Endothelial cell of umbilical vein (primary cell): ENCODE measurements around the gene PDGFRB. TPM values are rescaled to one million over a fixed set of nuclear protein-coding genes. Genes with fewer than 3 reads are reported as not detected.

ENCODE experiments used
- BruUV-seq: library from RNA; stranded (reverse); fragments of 400-500 nt; replicated peaks from 2 replicates; lab custom pipeline; 2021; lab: Mats Ljungman, UMichigan
- CTCF ChIA-PET: fragments of 300-600, 350-600 bp; sonication (Branson Sonifier 250); formaldehyde crosslinking; loops from one replicate; lab custom pipeline; 2021; ENCODE audit warnings: antibody characterized with exemption, inconsistent platforms; lab: Charles Lee
- POLR2A ChIA-PET: fragments of 300-600, 350-600 bp; sonication (Branson Sonifier 250); formaldehyde crosslinking; loops from one replicate; lab custom pipeline; 2021; ENCODE audit warnings: antibody characterized with exemption, inconsistent platforms; lab: Charles Lee
- DNase-seq: peaks from one replicate; pipeline ENCODE4 v3.0.0-alpha.2; 2011; ENCODE audit warnings: low read depth, low spot score
- FAIRE-seq: peaks from 2 replicates; lab custom pipeline; 2011; peaks lifted over from hg19 to GRCh38; lab: Jason Lieb, UNC
- H2AFZ ChIP-seq: 2 replicates; pipeline ENCODE4 v1.6.0; 2012; ENCODE audit warnings: low read depth, low read length, control low read depth, inconsistent platforms
- H3K27ac ChIP-seq: 2 replicates; pipeline ENCODE4 v1.5.1; 2011; ENCODE audit warnings: low read depth, mild to moderate bottlenecking, control low read depth, low read length, moderate library complexity; ENCODE audit not compliant: insufficient read depth
- H3K27me3 ChIP-seq, 2 experiments: 2 replicates each; pipeline versions ENCODE4 v1.6.0 to v1.6.1; 2011; ENCODE audit warnings: low read length in 2 of 2, mixed read lengths in 1 of 2; ENCODE audit not compliant: control insufficient read depth in 2 of 2, insufficient read depth in 2 of 2
- H3K36me3 ChIP-seq, 2 experiments: 2 replicates in 1 of 2; 3 replicates in 1 of 2; pipeline ENCODE4 v1.5.1; 2011; ENCODE audit warnings: low read length in 2 of 2, mild to moderate bottlenecking in 1 of 2, moderate library complexity in 1 of 2; ENCODE audit not compliant: control insufficient read depth in 2 of 2, insufficient read depth in 2 of 2; ENCODE audit errors: extremely low read depth in 1 of 2
- H3K4me1 ChIP-seq: 3 replicates; pipeline ENCODE4 v1.5.1; 2011; ENCODE audit warnings: mild to moderate bottlenecking, low read length; ENCODE audit not compliant: control insufficient read depth, insufficient read depth; ENCODE audit errors: extremely low read depth
- H3K4me2 ChIP-seq: 2 replicates; pipeline ENCODE4 v1.6.1; 2011; ENCODE audit warnings: low read length, control low read depth, mixed read lengths; ENCODE audit not compliant: insufficient read depth
- H3K4me3 ChIP-seq, 3 experiments: fragments of 200-600 bp in 1 of 3; sonication (generic), shearing (Covaris generic) in 1 of 3; replicated peaks in 1 of 3; 2 replicates each; pipeline ENCODE4 v1.5.1; 2011 to 2016; ENCODE audit warnings: control low read depth in 3 of 3, low read length in 3 of 3, mild to moderate bottlenecking in 2 of 3, inconsistent platforms in 1 of 3, low read depth in 1 of 3, moderate library complexity in 1 of 3; ENCODE audit not compliant: insufficient read depth in 1 of 3
- H3K79me2 ChIP-seq: 2 replicates; pipeline ENCODE4 v1.6.0; 2012; ENCODE audit warnings: low read length, inconsistent platforms; ENCODE audit not compliant: control insufficient read depth, insufficient read depth
- H3K9ac ChIP-seq: replicated peaks from 2 replicates; pipeline ENCODE3; 2011; ENCODE audit warnings: low read length, control low read depth; ENCODE audit not compliant: insufficient read depth; ENCODE audit errors: extremely low read depth
- H3K9me1 ChIP-seq: replicated peaks from 3 replicates; pipeline ENCODE4 v1.6.0; 2011; ENCODE audit warnings: mild to moderate bottlenecking, low read length; ENCODE audit not compliant: control insufficient read depth, insufficient read depth; ENCODE audit errors: extremely low read depth
- H3K9me3 ChIP-seq: replicated peaks from 2 replicates; pipeline ENCODE4 v1.5.1; 2012; ENCODE audit warnings: low read length, inconsistent platforms; ENCODE audit not compliant: control insufficient read depth, insufficient read depth
- H4K20me1 ChIP-seq: replicated peaks from 2 replicates; pipeline ENCODE3; 2011; ENCODE audit warnings: mild to moderate bottlenecking, low read length; ENCODE audit not compliant: control insufficient read depth, insufficient read depth; ENCODE audit errors: extremely low read depth
- CTCF ChIP-seq, 2 donors: IDR thresholded peaks; 1 replicate in 1 of 2; 2 replicates in 1 of 2; pipeline ENCODE4 v1.5.1; 2011; ENCODE audit warnings: low read length in 2 of 2, mild to moderate bottlenecking in 2 of 2, moderate library complexity in 2 of 2, control low read depth in 1 of 2, inconsistent platforms in 1 of 2, low read depth in 1 of 2; ENCODE audit not compliant: insufficient read depth in 1 of 2; ENCODE audit errors: extremely low read depth in 1 of 2
- EZH2 ChIP-seq: IDR thresholded peaks from 2 replicates; pipeline ENCODE4 v1.6.1; 2012; ENCODE audit warnings: borderline replicate concordance, low read depth, mild to moderate bottlenecking, moderate library complexity, low read length, inconsistent platforms; ENCODE audit not compliant: severe bottlenecking
- FOS ChIP-seq: IDR thresholded peaks from 2 replicates; pipeline ENCODE4 v1.6.1; 2011; ENCODE audit warnings: mild to moderate bottlenecking, low read length, moderate library complexity, borderline replicate concordance; ENCODE audit not compliant: insufficient read depth
- GATA2 ChIP-seq: IDR thresholded peaks from 2 replicates; pipeline ENCODE4 v1.7.0; 2011; ENCODE audit warnings: low read depth, mild to moderate bottlenecking, moderate library complexity, mixed read lengths, low read length; ENCODE audit not compliant: insufficient read length, insufficient read depth
- JUN ChIP-seq: IDR thresholded peaks from 2 replicates; pipeline ENCODE4 v1.6.1; 2011; ENCODE audit warnings: borderline replicate concordance, low read depth; ENCODE audit not compliant: insufficient read length, insufficient read depth
- MAX ChIP-seq: IDR thresholded peaks from 2 replicates; pipeline ENCODE4 v1.6.1; 2011; ENCODE audit not compliant: insufficient read depth, insufficient read length
- MYC ChIP-seq: IDR thresholded peaks from one replicate; pipeline ENCODE4 v1.6.1; 2011; ENCODE audit warnings: mild to moderate bottlenecking, low read depth, low read length
- POLR2A ChIP-seq: IDR thresholded peaks from 2 replicates; pipeline ENCODE4 v1.6.1; 2012; ENCODE audit warnings: low read depth, mild to moderate bottlenecking, control low read depth, low read length
- POLR2AphosphoS5 ChIP-seq: IDR thresholded peaks from 2 replicates; pipeline ENCODE4 v1.6.1; 2012; ENCODE audit warnings: low read depth, mild to moderate bottlenecking, control low read depth, low read length, moderate library complexity; ENCODE audit not compliant: insufficient read depth
- dilution Hi-C: fragments of 300-500 bp; cut with MboI; formaldehyde crosslinking; loops from one replicate; pipeline ENCODE4 v1.15.0; 2019; ENCODE audit warnings: low sequenced_read_pairs; ENCODE audit not compliant: extremely low pct_ligation_motif_present
- intact Hi-C: fragments of 100-400 bp; cut with micrococcal nuclease; formaldehyde crosslinking; loops from one replicate; pipeline ENCODE4 v1.10.0; 2022
- polyA plus RNA-seq, 4 experiments: library from polyadenylated mRNA; depleted of rRNA in 3 of 4; stranded (reverse) in 3 of 4; unstranded in 1 of 4; fragments of >200 nt; gene quantifications; 2 replicates each; pipeline versions ENCODE4 v1.2.1 to v1.2.3, GENCODE V29; 2011 to 2012; ENCODE audit warnings: missing spikeins in 1 of 4
- total RNA-seq: library from RNA; stranded (reverse); gene quantifications from 2 replicates; pipeline ENCODE4 v1.2.3, GENCODE V29; 2021

PDGFRB gene
- total and polyA plus RNA-seq, 2 donors (not counting 3 experiments of a cell fraction or from before 2014, with no cell fraction given): 1.4 to 1.7 TPM

DNA sequence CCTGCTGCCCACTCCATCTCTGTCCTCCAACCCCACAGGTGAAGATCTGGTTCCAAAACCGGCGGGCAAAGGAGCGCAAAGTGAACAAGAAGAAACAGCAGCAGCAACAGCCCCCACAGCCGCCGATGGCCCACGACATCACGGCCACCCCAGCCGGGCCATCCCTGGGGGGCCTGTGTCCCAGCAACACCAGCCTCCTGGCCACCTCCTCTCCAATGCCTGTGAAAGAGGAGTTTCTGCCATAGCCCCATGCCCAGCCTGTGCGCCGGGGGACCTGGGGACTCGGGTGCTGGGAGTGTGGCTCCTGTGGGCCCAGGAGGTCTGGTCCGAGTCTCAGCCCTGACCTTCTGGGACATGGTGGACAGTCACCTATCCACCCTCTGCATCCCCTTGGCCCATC, 27.8 kb upstream of the PDGFRB start:
- ChIA-PET POLR2A (no interaction called here), CTCF (no interaction called here)
- Histone ChIP-seq H3K79me2 (no peaks in the 10 kb centered on the region), H3K9me1 (no peaks in the 10 kb centered on the region), H3K4me3 (no peak overlapping the region), H3K27me3 (peaks cover 11 to 26% of the 10 kb centered on the region in 2 experiments), H3K27ac (no peak overlapping the region), H3K4me2 (no peak overlapping the region), H3K9me3 (no peaks in the 10 kb centered on the region), H3K36me3 (no peaks in the 10 kb centered on the region), H3K4me1 (no peaks in the 10 kb centered on the region), H3K9ac (no peak overlapping the region), H4K20me1 (no peaks in the 10 kb centered on the region), H2AFZ (no peak overlapping the region)
- dilution Hi-C loops (no loop called here), intact Hi-C loops (no loop called here)
- TF ChIP-seq MAX: no peak
- no peak for FAIRE-seq
- no peak for DNase-seq
- no TSS peak for BruUV-seq

- Histone ChIP-seq H3K9me1 (no peaks in the 10 kb centered on the region), H4K20me1 (no peaks in the 10 kb centered on the region), H3K27me3 (peaks cover 7 to 19% of the 10 kb centered on the region in 2 experiments), H3K27ac (no peak overlapping the region), H3K4me3 (no peak overlapping the region), H3K36me3 (no peaks in the 10 kb centered on the region), H3K4me2 (no peak overlapping the region), H3K4me1 (no peaks in the 10 kb centered on the region), H3K79me2 (no peaks in the 10 kb centered on the region), H3K9me3 (no peaks in the 10 kb centered on the region), H2AFZ (no peak overlapping the region), H3K9ac (no peak overlapping the region)
- no TSS peak for BruUV-seq
- TF ChIP-seq POLR2AphosphoS5: no peak
- no peak for TF ChIP-seq MAX
- TF ChIP-seq JUN: no peak
- no peak for TF ChIP-seq POLR2A
- TF ChIP-seq FOS: no peak
- TF ChIP-seq EZH2: no peak
- no peak for TF ChIP-seq MYC
- TF ChIP-seq CTCF (IDR thresholded peaks at IDR 0.05; ENCODE audit: extremely low read depth in 1 of 2, insufficient read depth in 1 of 2, low read depth in 1 of 2, low read length in 2 of 2): no peak
- no peak for TF ChIP-seq GATA2
- intact Hi-C loops (no loop called here), dilution Hi-C loops (no loop called here)
- ChIA-PET POLR2A (no interaction called here), CTCF (interaction anchor here (1.4 to 1.6 kb wide), 2 partner anchors 10 to 35 kb away, joined by 3 to 10 read pairs; no protein-coding TSS in a partner anchor)
- DNase-seq (no peak), FAIRE-seq (no peak)
Observed at GRCh38 chr5:150182774-150183173, 27.1 kb upstream of the PDGFRB start.
